Pancreas (tissue), 10 donors: Measurements from ENCODE around the gene HPD. TPM values are rescaled to one million over a fixed set of nuclear protein-coding genes. Genes with fewer than 3 reads are reported as not detected.
"Not testable (repeated sequence)": the region's sequence is repeated elsewhere in the genome, so short reads cannot be mapped to it uniquely, and the experiment has no call there.

Experiments
- ATAC-seq, 4 donors: fragments of 200-7000 bp; cut with Tn5 transposase; one replicate each; pipeline versions ENCODE4 v1.8.0 to v1.9.1; 2020; ENCODE audit warnings: mild to moderate bottlenecking in 4 of 4, moderate library complexity in 4 of 4
- DNase-seq, 6 donors: peaks; one replicate each; pipeline ENCODE4 v3.0.0-alpha.2; 2020
- FAIRE-seq: peaks from 2 replicates; lab custom pipeline; 2012; peaks lifted over from hg19 to GRCh38; lab: Jason Lieb, UNC
- H3K27ac ChIP-seq, 4 donors: fragments of 200-600 bp; sonication (generic); 1 replicate in 3 of 4; 2 replicates in 1 of 4; pipeline versions ENCODE4 v1.5.0 to v1.8.0; 2020
- H3K27me3 ChIP-seq, 4 donors: fragments of 200-600 bp; one replicate each; pipeline ENCODE4 v1.8.0; 2021
- H3K36me3 ChIP-seq, 3 donors: fragments of 200-600 bp; sonication (generic) in 1 of 3; one replicate each; pipeline versions ENCODE4 v1.5.0 to v1.8.0; 2020 to 2021
- H3K4me1 ChIP-seq, 3 donors: fragments of 200-600 bp; one replicate each; pipeline ENCODE4 v1.8.0; 2021
- H3K4me3 ChIP-seq, 4 donors: fragments of 200-600 bp; sonication (generic) in 2 of 4; one replicate each; pipeline versions ENCODE4 v1.5.0 to v1.8.0; 2020 to 2021
- H3K9me3 ChIP-seq, 4 donors: fragments of 200-600 bp; one replicate each; pipeline ENCODE4 v1.8.0; 2021
- CTCF ChIP-seq, 4 donors: fragments of 200-600 bp; sonication (generic) in 3 of 4; IDR thresholded peaks; one replicate each; pipeline versions ENCODE4 v1.5.0 to v1.8.0; 2021; ENCODE audit warnings: antibody characterized with exemption in 4 of 4
- WGBS, 2 donors: extraction: QIAGEN DNeasy Blood & Tissue Kit; methylation state at CpG; one replicate each; pipeline ENCODE4 v1.1.7; 2013; 5-methylcytosine and 5-hydroxymethylcytosine counted together
- intact Hi-C, 3 donors: fragments of 100-400 bp; cut with DNase I; formaldehyde crosslinking; loops; one replicate each; pipeline versions ENCODE4 v1.11.1 to v1.14.2; 2022
- polyA plus RNA-seq, 2 donors: library from polyadenylated mRNA; stranded (reverse); fragments of 200-250 nt; gene quantifications; one replicate each; pipeline ENCODE4 v1.2.3, GENCODE V29; 2013
- total RNA-seq, 6 donors: library from RNA; stranded (reverse); fragmentation: NEBNext Ultra II Directional in 4 of 6; extraction: Animal tissue kit (Norgen Biotek cat#: 25700) in 4 of 6; gene quantifications; one replicate each; pipeline versions ENCODE4 v1.2.1 to v1.2.4, GENCODE V29; 2021 to 2023
- donor health status: healthy with polysubstance abuse.
- donor health status: DM: no; HTN: no; CAD: no; lungs with moderate emphysema.
- donor health status: DM: no; HTN: no; CAD: no.
- donor health status: control.
- donor health status: control.
- donor health status: Bipolar disorder and iron deficiency.
- donor health status: DM: yes; HTN: yes; CAD: no.
- donor health status: DM: no; HTN: no; CAD: no.
- donor health status: DM: no; HTN: no; CAD: no.
- donor health status: DM: yes; HTN: yes; CAD: no.

HPD gene
- total and polyA plus RNA-seq, 8 donors: 0.71 to 3.9 (median 2.5) TPM

- intact Hi-C loops: no loop called here
Measured at GRCh38 chr12:121875582-121875981, 16.9 kb upstream of the HPD start.

DNA sequence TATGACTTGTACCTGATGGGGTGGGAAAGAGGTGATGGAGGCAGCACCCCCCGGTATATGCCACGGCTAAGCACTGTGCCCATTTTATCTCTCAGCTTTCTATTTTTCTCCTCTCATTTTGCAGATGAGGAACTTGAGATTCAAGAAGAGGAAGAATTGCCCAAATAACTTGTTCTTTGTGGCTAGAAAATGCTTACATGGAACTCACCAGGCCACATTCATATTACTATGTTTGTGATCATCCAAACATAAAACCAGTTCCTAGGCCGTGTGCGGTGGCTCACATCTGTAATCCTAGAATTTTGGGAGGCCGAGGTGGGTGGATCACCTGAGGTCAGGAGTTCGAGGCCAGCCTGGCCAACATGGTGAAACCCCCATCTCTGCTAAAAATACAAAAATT is 15.4 kb upstream of the HPD start:
- no peak for TF ChIP-seq CTCF (IDR thresholded peaks at IDR 0.05)
- FAIRE-seq: no peak

More at GRCh38 chr12:121875582-121875981, 16.9 kb upstream of the HPD start:
- Histone ChIP-seq H3K27ac (no peak overlapping the region), H3K27me3 (no peaks in the 10 kb centered on the region), H3K36me3 (no peaks in the 10 kb centered on the region), H3K9me3 (no peaks in the 10 kb centered on the region), H3K4me1 (no peaks in the 10 kb centered on the region), H3K4me3 (no peak overlapping the region)
- ATAC-seq (no peak), FAIRE-seq (no peak), DNase-seq (no peak)
- no peak for TF ChIP-seq CTCF (IDR thresholded peaks at IDR 0.05)
- WGBS, 2 donors: 81 to 91% methylated on average over 6 of the region's 6 CpGs

GRCh38 chr12:121873216-121873569 is 14.5 kb upstream of the HPD start:
- H3K36me3 ChIP-seq: no peaks in the 10 kb centered on the region
- ATAC-seq: peak in 3 of 4 donors; percentile 24 to 61 (median 54)
- no peak for DNase-seq
- H3K4me1 ChIP-seq: no peaks in the 10 kb centered on the region
- no peak for FAIRE-seq
- no peaks in the 10 kb centered on the region for H3K9me3 ChIP-seq
- WGBS, 2 donors: 95 to 96% methylated on average over 6 of the region's 6 CpGs
- no peaks in the 10 kb centered on the region for H3K27me3 ChIP-seq
- TF ChIP-seq CTCF (IDR thresholded peaks at IDR 0.05): no peak
- intact Hi-C loops: no loop called here
- peak overlapping the region in 1 of 4 donors; percentile 27 for H3K27ac ChIP-seq
- no peak overlapping the region for H3K4me3 ChIP-seq

More for the DNA sequence above, 15.4 kb upstream of the HPD start:
- ATAC-seq (no peak), DNase-seq (no peak)
- no peaks in the 10 kb centered on the region for H3K36me3 ChIP-seq
- WGBS, 2 donors: 83 to 88% methylated on average over 6 of the region's 6 CpGs
- H3K4me3 ChIP-seq: no peak overlapping the region
- H3K27ac ChIP-seq: no peak overlapping the region
- H3K27me3 ChIP-seq: no peaks in the 10 kb centered on the region
- H3K4me1 ChIP-seq: no peaks in the 10 kb centered on the region
- H3K9me3 ChIP-seq: no peaks in the 10 kb centered on the region
- intact Hi-C loops: no loop called here

DNA sequence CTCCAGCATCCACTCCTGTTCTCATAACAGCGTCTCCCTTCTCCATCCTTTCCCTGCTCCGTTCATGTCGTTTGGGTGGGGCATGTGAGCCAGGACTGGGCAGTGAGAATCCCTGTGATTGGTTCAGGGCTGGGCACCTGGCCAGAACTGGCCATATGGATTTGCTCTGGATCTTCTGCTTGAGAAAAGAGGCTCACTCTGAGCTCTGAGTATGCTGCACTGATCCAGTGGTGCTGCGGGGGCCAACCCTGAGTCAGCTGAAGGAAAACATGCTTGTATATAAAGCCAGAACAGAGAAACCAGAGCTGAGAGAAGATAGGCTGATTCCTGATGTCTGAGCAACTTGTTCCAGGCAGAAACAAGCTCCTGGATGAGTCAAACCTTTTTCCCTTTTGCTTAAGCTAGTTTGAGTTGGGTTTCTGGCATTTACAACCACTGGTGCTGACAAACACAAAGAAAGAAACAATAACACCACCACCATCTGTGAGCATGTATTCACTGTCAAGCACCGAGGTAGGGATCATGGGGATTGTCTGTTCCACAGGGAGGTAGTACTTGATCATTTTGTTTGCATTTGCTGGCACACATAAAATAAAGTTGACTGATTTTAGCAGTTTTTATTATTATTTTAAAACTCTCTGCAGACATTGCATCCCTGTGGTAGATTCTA is 14.0 kb upstream of the HPD start:
- 64 to 76% methylated on average over 5 of the region's 5 CpGs for WGBS, 2 donors
- FAIRE-seq: no peak
- ATAC-seq: peak in 3 of 4 donors; percentile 24 to 79 (median 38)
- H3K9me3 ChIP-seq: no peaks in the 10 kb centered on the region
- H3K4me3 ChIP-seq: no peak overlapping the region
- no peak for TF ChIP-seq CTCF (IDR thresholded peaks at IDR 0.05)
- H3K27me3 ChIP-seq: no peaks in the 10 kb centered on the region
- H3K36me3 ChIP-seq: no peaks in the 10 kb centered on the region
- no peak for DNase-seq
- no peaks in the 10 kb centered on the region for H3K4me1 ChIP-seq
- H3K27ac ChIP-seq: peak overlapping the region in 1 of 4 donors; percentile 27
- intact Hi-C loops: no loop called here

- Histone ChIP-seq H3K4me3 (no peak overlapping the region), H3K4me1 (no peaks in the 10 kb centered on the region), H3K27me3 (no peaks in the 10 kb centered on the region), H3K36me3 (no peaks in the 10 kb centered on the region), H3K27ac (no peak overlapping the region), H3K9me3 (no peaks in the 10 kb centered on the region)
- intact Hi-C loops: no loop called here
- 60 to 70% methylated on average over 3 of the region's 3 CpGs for WGBS, 2 donors
- no peak for ATAC-seq
- no peak for TF ChIP-seq CTCF (IDR thresholded peaks at IDR 0.05)
- DNase-seq: no peak
- no peak for FAIRE-seq
Measured at GRCh38 chr12:121871467-121871866, 12.8 kb upstream of the HPD start.

DNA sequence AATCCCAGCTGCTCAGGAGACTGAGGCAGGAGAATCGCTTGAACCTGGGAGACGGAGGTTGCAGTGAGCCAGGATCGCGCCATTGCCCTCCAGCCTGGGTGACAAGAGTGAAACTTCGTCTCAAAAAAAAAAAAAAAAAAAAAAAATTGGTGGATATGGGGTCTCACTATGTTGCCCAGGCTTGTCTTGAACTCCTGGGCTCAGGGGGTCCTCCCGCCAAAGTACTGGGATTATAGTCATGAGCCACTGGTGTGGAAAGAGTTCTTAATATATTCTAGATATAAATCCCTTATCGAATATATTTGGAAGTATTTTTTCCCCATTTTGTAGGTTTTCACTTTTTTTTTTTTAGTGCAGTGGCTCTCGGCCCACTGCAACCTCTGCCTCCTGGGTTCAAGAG is 10.6 kb upstream of the HPD start:
- H3K36me3 ChIP-seq, DNase-seq, H3K9me3 ChIP-seq, FAIRE-seq, H3K4me1 ChIP-seq, ATAC-seq, intact Hi-C loops, H3K27me3 ChIP-seq, H3K4me3 ChIP-seq, H3K27ac ChIP-seq: not testable (repeated sequence)
- WGBS, 2 donors: 89 to 97% methylated on average over 8 of the region's 8 CpGs
